ENCODE results near the gene DSTN. TPM values are rescaled to one million over a fixed set of nuclear protein-coding genes. Genes with fewer than 3 reads are reported as not detected.

DSTN gene
- total and polyA plus RNA-seq, 2 donors (not counting 1 experiment from before 2014, with no cell fraction given), result 6.6 to 13.4 TPM

DNA sequence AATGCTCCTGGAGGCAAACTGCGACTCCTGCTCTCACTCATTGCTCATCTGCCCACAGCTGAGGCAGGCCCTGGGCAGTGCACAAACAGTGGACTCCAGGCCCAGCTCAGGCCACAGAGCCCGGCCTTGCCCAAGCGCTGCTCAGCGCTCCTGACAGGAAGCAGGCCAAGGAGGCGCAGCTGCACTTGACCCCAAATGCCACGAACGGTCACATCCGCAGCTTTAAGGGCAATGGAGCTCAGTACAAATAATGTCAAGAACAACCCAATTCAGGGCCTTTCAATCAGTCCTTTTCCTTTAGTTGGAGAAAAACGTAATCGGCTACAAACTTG is 78.4 kb downstream of the DSTN start:
- CTCF ChIA-PET, result interaction anchor here (0.6 to 2.6 kb wide), 14 partner anchors 10 to 640 kb away, joined by 3 to 15 read pairs (median 5); partner anchors contain the start of genes RRBP1 and ZNF133
- no peaks in the 10 kb centered on the region for H3K9me3 ChIP-seq (ENCODE audit: control extremely low read depth in 1 of 3, control insufficient read depth in 2 of 3, insufficient read depth in 1 of 3, low read length in 2 of 3)
- Mint-ChIP-seq H3K9me3 (ENCODE audit: insufficient read depth) (no peaks in the 10 kb centered on the region), H3K4me3 (no peak overlapping the region), H3K4me1 (peaks cover 27% of the 10 kb centered on the region), H3K27me3 (no peaks in the 10 kb centered on the region), H3K27ac (no peak overlapping the region)
- TF ChIP-seq EZH2 (IDR thresholded peaks at IDR 0.05; ENCODE audit: borderline replicate concordance, insufficient read depth, low read depth, low read length, poor library complexity, severe bottlenecking) (no peak), CTCF (IDR thresholded peaks at IDR 0.05) (no peak)
- H3K4me1 ChIP-seq (ENCODE audit: control insufficient read depth in 2 of 2, insufficient read depth in 2 of 2, low read length in 2 of 2), result peaks cover 12 to 25% of the 10 kb centered on the region in 2 donors
- no peaks in the 10 kb centered on the region for H3K27me3 ChIP-seq (replicated peaks in 1 of 4; ENCODE audit: control extremely low read depth in 1 of 4, control insufficient read depth in 3 of 4, insufficient read depth in 4 of 4, low read length in 3 of 4)
- peaks cover 14% of the 10 kb centered on the region for H3K79me2 ChIP-seq (ENCODE audit: control insufficient read depth, insufficient read depth, low read length)
- DNase-seq (no peak), ATAC-seq (ENCODE audit: low read depth) (no peak)
- H3K4me3 ChIP-seq (ENCODE audit: control extremely low read depth in 1 of 5, extremely low read depth in 1 of 5, insufficient read depth in 1 of 5, low read depth in 2 of 5, low read length in 4 of 5), result no peak overlapping the region
- H3K9ac ChIP-seq (ENCODE audit: low read length), result no peak overlapping the region
- intact Hi-C loops (cut with micrococcal nuclease), result loop anchor here (10.0 kb wide), 1 partner anchor 143 kb away; no protein-coding TSS in a partner anchor
- H2AFZ ChIP-seq (ENCODE audit: insufficient read depth, low read depth, low read length, poor library complexity, severe bottlenecking), result no peak overlapping the region
- H4K20me1 ChIP-seq (ENCODE audit: control insufficient read depth, insufficient read depth, low read length, poor library complexity, severe bottlenecking), result no peaks in the 10 kb centered on the region
- POLR2A ChIA-PET, result no interaction called here
- WGBS (ENCODE audit: insufficient coverage), result 11% methylated on average over 5 of the region's 10 CpGs
- no peak overlapping the region for H3K4me2 ChIP-seq (replicated peaks; ENCODE audit: low read depth, low read length, poor library complexity, severe bottlenecking)
- H3K27ac ChIP-seq (ENCODE audit: low read length in 2 of 2), result no peak overlapping the region
- H3K36me3 ChIP-seq (replicated peaks in 1 of 2; ENCODE audit: control extremely low read depth in 1 of 2, control insufficient read depth in 1 of 2, extremely low read depth in 1 of 2, insufficient read depth in 2 of 2, low read length in 1 of 2), result no peaks in the 10 kb centered on the region

Measured in B cell (primary cell).